ENCODE measurements around the gene HS3ST5. TPM values are rescaled to one million over a fixed set of nuclear protein-coding genes. Genes with fewer than 3 reads are reported as not detected.
"Not testable (repeated sequence)": the region's sequence is repeated elsewhere in the genome, so short reads cannot be mapped to it uniquely, and the experiment has no call there.

Gene HS3ST5
- total RNA-seq, 4 donors from 2014 or later, result not detected

- no peak for DNase-seq
- TF ChIP-seq POLR2A (IDR thresholded peaks at IDR 0.05) (no peak), CTCF (IDR thresholded peaks at IDR 0.05) (no peak)
- 90 to 95% methylated on average over 2 of the region's 2 CpGs for WGBS, 2 donors
- Histone ChIP-seq H3K4me1 (no peaks in the 10 kb centered on the region), H3K27ac (no peak overlapping the region), H3K9me3 (no peaks in the 10 kb centered on the region), H3K4me3 (replicated peaks in 1 of 3) (no peak overlapping the region), H3K36me3 (no peaks in the 10 kb centered on the region), H3K27me3 (no peaks in the 10 kb centered on the region)
- intact Hi-C loops (cut with DNase I), result no loop called here
Measured at GRCh38 chr6:114228675-114229074, 114.1 kb downstream of the HS3ST5 start.

- Histone ChIP-seq H3K9me3 (no peaks in the 10 kb centered on the region), H3K27ac (no peak overlapping the region), H3K4me1 (no peaks in the 10 kb centered on the region), H3K36me3 (no peaks in the 10 kb centered on the region), H3K4me3 (replicated peaks in 1 of 3) (no peak overlapping the region), H3K27me3 (no peaks in the 10 kb centered on the region)
- DNase-seq, result no peak
- intact Hi-C loops (cut with DNase I), result no loop called here
- TF ChIP-seq POLR2A (IDR thresholded peaks at IDR 0.05) (no peak), CTCF (IDR thresholded peaks at IDR 0.05) (no peak)
- 76 to 85% methylated on average over 2 of the region's 2 CpGs for WGBS, 2 donors
Measured at GRCh38 chr6:114227944-114228468, 114.8 kb downstream of the HS3ST5 start.

GRCh38 chr6:114220241-114220640 lies 122.6 kb downstream of the HS3ST5 start:
- H3K4me1 ChIP-seq, result no peaks in the 10 kb centered on the region
- H3K36me3 ChIP-seq, result no peaks in the 10 kb centered on the region
- no peaks in the 10 kb centered on the region for H3K9me3 ChIP-seq
- H3K4me3 ChIP-seq (replicated peaks in 1 of 3), result no peak overlapping the region
- no peak for TF ChIP-seq CTCF (IDR thresholded peaks at IDR 0.05)
- TF ChIP-seq POLR2A (IDR thresholded peaks at IDR 0.05), result no peak
- intact Hi-C loops (cut with DNase I), result no loop called here
- no peak overlapping the region for H3K27ac ChIP-seq
- 78 to 83% methylated on average over 2 of the region's 2 CpGs for WGBS, 2 donors
- no peak for DNase-seq
- H3K27me3 ChIP-seq, result no peaks in the 10 kb centered on the region

- H3K4me1 ChIP-seq, result no peaks in the 10 kb centered on the region
- WGBS, 2 donors, result 91 to 92% methylated on average over 8 of the region's 8 CpGs
- intact Hi-C loops (cut with DNase I), result no loop called here
- H3K36me3 ChIP-seq, result no peaks in the 10 kb centered on the region
- H3K27me3 ChIP-seq, result no peaks in the 10 kb centered on the region
- no peaks in the 10 kb centered on the region for H3K9me3 ChIP-seq
- no peak overlapping the region for H3K27ac ChIP-seq
- H3K4me3 ChIP-seq (replicated peaks in 1 of 3), result no peak overlapping the region
- TF ChIP-seq CTCF (IDR thresholded peaks at IDR 0.05) (no peak), POLR2A (IDR thresholded peaks at IDR 0.05) (no peak)
- DNase-seq, result no peak
Measured at GRCh38 chr6:114218437-114219340, 124.1 kb downstream of the HS3ST5 start.

GRCh38 chr6:114217996-114218395 lies 124.8 kb downstream of the HS3ST5 start:
- H3K9me3 ChIP-seq; H3K4me1 ChIP-seq; intact Hi-C loops (cut with DNase I); DNase-seq; H3K36me3 ChIP-seq; H3K4me3 ChIP-seq (replicated peaks in 1 of 3); H3K27me3 ChIP-seq; H3K27ac ChIP-seq: not testable (repeated sequence)
- WGBS, 2 donors, result 85 to 95% methylated on average over 10 of the region's 10 CpGs

Data from thyroid gland (tissue), 4 donors.